Stimulated activated CD4-positive, alpha-beta T cell treated with anti-CD3 and anti-CD28 coated beads, Interleukin-2, amount 100 ng/mL, for 24 hours (primary cell): Measurements from ENCODE around the gene MAB21L3.

Source experiments
- DNase-seq, 2 donors: peaks; one replicate each; pipeline ENCODE4 v3.0.0-alpha.2; 2020

MAB21L3 gene

GRCh38 chr1:116112388-116113140, 1.4 kb downstream of the MAB21L3 start:
- DNase-seq = no peak

GRCh38 chr1:116113615-116114014, 2.4 kb downstream of the MAB21L3 start:
- no peak for DNase-seq

- no peak for DNase-seq
These were observed 4.6 kb downstream of the MAB21L3 start for GRCh38 chr1:116115476-116116439.

DNA sequence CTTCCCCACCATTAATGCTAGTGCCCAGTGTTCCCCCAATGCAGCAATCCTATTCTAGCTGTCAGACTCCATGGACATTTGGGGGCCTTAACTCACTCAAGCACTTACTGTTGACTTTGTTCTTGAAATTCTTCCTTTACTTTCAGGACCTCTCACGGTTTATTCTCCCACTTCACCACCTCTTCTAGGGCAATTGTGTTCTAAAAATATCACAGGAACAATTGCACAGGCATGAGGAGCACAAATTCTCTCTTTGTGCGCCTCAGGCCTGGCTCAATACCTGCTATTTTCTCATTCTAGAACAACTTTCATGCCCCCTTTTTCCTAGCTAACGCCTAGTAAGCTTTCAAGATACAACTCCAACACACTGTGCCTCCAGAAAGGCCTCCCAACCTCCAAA, 7.3 kb downstream of the MAB21L3 start:
- no peak for DNase-seq

DNA sequence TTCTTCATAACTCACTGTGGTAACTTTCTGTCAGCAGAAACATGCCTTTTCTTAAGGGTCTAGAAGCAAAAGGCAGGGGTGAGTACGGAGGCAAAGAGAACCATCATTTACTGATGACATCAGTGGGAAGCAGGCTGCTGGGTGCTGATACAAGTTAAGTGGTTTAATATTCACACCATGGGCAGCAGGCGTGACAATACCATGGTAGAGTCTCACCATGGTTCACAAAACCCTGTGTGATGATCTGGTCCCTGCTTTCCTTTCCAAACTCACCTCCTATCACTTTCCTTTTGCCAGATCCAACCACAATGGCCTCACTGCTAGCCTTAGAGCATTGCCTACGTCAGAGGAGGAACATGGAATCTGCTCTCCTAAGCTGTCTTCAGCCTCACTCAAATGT, 8.7 kb downstream of the MAB21L3 start:
- no peak for DNase-seq

DNA sequence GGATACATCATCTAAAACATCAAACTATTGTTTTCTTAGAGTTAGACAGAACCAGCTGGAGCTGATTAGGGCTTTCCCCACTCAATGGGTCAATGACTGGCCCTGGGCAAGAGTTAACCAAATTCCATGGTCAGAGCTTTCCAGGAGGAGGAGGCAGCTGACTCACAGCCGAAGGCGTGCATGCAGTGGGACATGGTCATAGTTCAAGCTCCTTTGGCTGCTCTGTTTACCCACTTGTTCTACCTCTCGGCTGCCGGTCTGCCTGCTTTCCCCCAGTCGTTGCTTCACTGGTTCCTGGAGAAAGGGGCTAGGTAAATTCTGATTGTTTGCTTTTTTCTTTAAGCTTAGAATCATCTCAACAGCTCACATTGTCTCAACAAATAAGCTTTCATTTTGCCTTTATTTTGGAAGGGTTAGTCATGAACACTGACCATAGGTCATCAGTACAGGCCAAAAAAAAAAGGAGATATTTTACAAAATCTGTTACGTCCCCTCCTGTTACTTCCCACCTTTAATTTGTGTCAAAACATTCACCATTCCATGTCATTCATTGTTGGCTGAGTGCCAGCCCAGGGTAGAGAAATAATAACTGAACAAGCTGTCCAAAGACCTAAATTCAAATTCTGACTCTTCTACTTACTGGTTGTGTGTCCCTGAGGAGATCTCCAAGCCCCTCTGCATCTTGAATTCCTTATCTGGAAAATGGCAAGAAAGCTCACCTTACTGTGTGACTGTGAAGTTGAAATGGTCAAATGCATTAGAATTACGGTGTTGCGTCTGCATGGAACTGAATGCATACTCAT, 12.0 kb downstream of the MAB21L3 start:
- no peak for DNase-seq

DNA sequence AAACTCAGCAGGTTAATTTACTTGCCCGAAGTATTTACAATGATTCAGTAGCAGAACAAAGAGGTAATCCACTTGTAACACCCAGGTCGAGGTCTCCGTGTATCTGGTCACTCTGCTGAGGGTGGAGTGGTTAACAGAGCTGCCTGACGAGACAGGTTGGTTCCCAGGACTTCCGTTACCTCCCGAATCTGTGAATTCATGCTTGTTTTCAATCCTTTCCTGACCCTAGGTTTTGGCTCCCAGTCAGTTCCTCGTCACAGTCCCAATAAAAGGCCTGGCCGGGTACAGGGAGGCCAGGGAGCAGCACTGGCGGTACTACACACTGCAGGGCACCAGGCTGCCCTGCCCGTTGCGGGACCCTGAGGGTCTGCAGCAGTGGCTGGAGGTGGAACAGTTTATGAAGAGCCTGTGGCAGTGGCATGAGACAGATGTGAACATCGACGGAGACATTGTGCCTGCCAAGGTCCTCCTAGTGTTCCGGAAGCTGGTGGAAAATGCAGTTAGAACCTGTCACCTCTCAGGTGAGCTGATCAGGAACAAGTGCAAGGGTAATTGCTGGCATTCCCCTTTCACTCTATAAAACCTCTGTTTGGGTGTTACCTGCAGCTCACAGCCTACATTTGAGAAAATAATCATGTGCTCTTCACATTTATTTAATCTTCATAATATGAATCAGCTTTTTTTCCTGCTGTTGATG, 12.8 kb downstream of the MAB21L3 start:
- DNase-seq = no peak

DNA sequence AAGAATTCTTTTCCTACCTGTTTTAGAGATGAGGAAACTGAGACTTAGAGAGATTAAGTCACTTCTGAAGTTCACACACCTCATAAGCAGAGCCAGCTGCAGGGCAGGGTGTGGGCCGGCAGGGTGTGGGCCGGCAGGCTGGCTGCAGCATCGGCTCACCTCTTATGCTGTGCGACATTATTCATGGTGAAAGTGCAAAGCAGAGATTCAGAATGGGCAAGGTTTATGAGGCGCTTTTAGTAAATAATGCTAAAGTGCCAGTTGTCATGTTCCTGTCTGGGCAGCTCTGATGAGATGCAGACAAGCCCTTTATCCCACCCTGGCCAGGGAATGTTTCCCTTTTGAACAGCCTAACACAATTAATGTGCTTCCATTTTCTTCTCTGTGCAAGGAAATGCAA, 14.6 kb downstream of the MAB21L3 start:
- no peak for DNase-seq

DNA sequence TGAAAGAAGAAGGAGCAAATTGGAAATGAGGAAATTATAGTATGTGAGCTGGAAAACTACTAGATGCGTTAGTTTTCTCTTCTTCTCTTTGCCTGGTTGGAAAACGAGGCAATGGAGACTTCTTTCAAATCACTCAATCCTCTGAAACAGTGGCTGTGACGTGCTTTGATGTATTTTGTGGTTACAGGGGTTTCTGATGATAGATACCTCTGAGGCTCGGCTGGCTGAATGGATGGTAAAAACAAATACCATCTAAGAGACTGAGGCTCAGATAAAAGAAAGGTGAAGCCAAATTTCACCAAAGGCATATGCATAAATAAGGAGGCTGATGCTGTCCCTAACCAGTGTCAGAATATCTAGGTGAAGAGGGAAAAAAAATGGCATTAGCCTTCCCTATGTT, 15.1 kb downstream of the MAB21L3 start:
- no peak for DNase-seq

DNA sequence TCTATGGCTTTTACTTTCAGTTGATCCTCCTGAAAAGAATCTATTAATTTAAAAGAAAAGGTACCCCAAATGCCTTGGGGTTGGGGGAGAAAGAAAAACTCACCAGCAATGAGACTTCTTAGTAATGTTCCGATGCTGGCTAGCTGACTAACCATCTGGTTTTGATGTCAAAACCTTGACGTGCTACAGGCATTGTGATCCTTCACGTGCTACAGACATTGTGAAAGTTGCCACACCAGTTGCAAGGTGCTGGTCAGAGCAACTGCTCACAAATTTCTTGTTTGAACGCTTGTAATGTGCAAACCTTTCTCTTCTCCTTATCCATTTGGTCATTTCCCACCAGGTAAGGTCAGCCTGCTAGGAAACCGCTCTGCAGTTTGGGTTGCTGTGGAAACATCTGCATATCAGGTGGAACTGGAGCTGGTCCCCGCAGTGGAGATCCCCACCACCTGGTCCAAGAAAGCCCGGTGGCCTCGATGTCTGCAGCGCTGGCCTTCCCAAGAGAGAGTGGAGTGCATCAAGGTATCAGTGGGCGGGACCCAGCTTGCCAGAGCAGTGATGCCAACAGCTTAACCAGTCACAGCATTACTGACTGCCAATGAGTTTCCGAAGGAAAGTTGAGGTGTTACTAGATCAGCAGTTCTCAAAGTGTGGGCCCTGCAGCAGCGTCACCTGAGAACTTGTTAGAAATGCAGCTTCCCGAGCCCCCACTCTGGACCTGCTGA, 16.1 kb downstream of the MAB21L3 start:
- no peak for DNase-seq

DNA sequence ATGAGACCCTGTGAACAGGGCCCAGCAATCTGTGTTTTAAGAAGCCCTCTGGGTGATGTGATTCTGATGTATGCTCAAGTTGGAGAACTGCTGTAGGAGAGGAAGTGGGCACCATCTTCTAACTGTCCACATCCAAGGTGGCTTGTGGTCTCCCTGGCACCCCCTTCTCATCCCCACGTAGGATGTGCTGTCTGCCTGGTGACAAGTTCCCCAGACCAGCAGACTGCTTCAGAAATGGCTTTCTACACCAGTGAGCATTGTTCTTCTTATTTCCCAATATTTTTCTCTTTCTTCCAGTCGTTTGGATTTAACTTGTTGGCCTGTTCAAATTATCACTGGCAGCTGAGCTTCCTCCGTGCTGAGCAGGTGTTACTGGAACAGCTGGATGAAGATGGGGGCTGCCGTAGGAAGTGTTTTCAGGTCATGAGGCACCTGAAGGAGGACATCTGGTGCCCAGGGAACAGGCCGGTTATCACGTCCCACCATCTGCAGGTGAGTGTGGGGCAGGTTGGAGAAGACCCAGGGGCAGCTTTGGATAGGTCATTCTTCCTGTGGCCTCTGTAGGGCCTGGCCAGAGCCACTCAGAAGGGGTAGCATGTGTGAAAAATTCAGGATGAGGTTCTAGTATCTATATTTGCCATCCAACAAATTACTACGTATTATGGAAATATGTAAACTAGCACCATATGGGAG, 16.8 kb downstream of the MAB21L3 start:
- DNase-seq = no peak

DNA sequence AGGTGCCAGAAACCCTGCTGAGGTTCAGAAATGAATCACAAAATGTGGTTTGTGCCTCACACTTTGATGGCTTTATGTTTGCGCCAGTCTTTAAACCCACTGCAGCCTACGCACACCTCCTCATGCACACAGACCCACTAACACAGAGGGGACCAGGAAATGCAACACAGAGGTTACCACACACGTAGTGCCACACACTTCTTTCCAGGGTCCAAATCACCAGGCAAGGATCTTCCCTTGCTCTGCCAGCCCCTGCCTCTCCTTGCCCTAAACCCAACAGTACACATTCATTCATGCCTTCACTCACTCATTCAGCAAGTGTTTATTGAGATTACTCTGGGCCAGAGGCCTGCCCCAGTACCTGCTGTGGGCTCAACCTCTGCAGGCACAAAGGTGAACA, 17.5 kb downstream of the MAB21L3 start:
- peak; percentile 50 to 52 for DNase-seq

DNA sequence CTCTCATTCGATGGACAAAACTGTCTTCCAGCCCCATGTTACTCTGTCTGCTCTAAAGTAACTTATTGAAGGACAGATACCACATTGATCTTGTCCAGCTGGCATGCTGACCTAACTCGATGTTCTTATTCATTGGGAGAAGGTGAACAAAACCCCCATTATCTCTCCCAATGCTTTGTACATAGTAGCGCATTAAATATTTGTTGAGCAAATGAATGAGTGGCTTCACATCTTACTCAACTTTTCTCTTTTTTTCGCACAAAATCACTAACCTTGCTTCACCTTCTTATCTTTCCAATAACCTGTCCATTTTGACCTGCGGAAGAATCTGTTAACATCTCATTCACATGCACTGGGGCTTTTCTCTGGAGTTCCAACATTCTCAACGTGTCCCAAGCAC, 18.3 kb downstream of the MAB21L3 start:
- DNase-seq = no peak

DNA sequence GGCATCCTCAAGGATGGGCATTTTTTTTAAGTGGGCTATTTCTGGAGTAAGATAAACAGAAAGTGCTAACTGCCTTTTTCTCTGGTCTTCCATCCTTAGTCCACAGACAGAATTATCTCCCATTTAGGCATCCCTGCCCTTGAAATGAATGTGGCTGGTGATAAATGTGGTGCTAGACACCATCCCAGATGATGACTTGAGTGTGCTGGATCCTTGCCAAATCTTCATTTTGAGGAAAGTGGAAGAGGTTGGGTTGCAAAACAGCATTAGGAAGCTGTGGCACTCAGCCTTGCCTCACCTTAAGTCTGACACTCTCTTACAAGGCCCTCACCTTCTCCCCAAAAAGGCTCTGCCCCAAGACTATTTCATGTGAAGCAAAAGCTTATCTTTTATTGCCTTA, 19.2 kb downstream of the MAB21L3 start:
- DNase-seq = no peak

DNA sequence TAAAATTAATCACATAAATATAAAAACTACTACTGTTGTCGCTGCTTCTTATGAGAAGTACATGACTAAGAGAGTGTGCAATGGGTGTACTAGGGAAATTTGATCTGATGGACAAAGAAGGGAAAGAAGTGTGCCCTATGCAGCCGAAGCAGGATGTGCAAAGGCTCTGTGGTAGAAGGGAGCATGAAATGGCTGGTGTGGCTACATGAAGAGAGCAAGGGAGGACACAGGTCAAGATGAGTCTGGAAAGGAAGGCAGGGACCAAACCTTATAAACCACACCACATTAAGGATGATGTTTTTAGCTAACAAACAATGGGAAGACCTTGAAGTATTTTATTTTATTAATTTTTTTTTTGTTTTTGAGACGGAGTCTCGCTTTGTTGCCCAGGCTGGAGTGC, 20.0 kb downstream of the MAB21L3 start:
- no peak for DNase-seq

DNA sequence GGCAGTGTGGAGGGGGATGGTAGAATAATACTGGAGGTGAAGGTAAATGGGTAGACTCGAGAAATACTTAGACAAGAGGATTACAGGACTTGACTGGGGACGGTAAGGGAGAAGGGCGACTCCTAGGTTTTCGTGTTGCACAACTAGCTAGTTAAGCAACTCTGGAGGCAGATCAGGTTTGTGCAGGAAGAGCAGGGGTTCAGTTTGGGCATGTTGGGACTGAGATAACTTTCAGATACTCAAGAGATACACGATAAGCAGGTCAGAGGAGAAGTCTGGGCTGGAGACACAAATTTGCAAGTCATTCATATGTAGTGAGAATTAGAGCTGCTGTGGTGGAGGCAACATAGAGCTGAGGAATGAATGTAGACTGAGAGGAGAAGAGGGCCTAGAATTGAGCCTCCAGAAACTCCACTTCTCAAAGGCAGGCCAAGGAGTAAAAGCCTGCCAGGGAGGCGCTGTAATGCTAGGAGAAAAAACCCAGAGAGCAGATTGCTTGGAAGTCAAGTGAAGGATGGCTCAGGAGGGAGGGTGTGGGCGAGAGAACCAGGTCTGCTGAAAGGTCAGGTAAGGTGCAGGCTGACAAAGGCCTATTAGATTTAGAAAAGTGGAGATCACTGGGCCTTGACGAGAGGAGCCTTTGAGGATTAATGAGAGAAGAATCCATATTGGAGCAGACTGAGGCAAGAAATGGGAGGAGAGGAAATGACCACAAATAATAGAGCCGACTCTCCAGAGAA, 20.8 kb downstream of the MAB21L3 start:
- no peak for DNase-seq

- no peak for DNase-seq
These were observed 22.7 kb downstream of the MAB21L3 start for GRCh38 chr1:116133696-116134475.

- no peak for DNase-seq
These were observed 23.2 kb downstream of the MAB21L3 start for GRCh38 chr1:116134476-116134773.

GRCh38 chr1:116138277-116138792, 27.1 kb downstream of the MAB21L3 start:
- DNase-seq = no peak
